Fibroblast of skin of back (primary cell): Measurements from ENCODE around the gene ASCC3.
A peak's percentile ranks its signal among the peaks of the same experiment; 100 is the strongest.

Source experiments
- DNase-seq: peaks from one replicate; pipeline ENCODE4 v3.0.0-alpha.2; 2013

The ASCC3 gene

GRCh38 chr6:100487638-100488037 lies 393.5 kb downstream of the ASCC3 start:
- no peak for DNase-seq

- no peak for DNase-seq
Measured at GRCh38 chr6:100485268-100485667, 395.9 kb downstream of the ASCC3 start.

- no peak for DNase-seq
Measured at GRCh38 chr6:100484474-100484873, 396.7 kb downstream of the ASCC3 start.

DNA sequence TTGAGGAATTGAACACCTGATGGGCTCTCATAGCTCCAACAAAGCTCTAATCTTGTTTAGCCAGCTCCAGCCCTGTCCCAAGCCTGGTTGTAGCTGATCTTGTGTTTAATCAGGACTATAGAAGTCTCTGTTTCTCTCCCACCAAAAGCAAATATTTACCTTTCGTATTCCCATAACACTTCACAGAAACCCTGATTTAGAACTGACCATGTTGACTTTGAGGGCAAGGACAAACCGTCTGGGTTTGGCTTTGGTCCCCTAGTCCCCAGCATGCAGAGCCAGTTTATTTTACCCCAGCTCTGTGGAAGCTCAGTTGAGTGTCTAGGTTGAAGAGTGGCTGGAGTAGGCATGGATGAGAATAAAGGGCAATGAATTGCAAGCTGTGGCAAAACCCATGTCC lies 398.4 kb downstream of the ASCC3 start:
- no peak for DNase-seq

GRCh38 chr6:100479179-100480035 lies 401.7 kb downstream of the ASCC3 start:
- peak; percentile 56 for DNase-seq

- peak; percentile 12 for DNase-seq
Measured at GRCh38 chr6:100475554-100476320, 405.4 kb downstream of the ASCC3 start.

DNA sequence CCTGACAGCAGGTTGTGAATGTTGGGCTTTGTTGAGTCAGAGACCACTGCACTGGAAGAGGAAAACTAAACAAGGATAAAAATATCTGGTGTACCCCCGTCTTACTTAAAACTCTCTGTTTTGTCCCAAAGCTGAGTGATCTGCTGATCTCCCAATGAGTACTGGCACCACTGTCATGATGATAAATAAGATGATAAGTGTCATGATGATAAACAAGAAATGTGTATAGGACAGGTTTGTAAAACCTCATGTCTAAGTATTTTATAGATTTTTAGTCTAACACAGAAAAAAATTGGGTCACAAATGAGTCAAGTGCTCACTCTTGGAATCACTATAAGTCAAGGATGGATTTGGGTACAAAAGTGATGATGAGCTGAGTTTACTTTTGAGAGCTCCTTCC lies 407.9 kb downstream of the ASCC3 start:
- DNase-seq = no peak

DNA sequence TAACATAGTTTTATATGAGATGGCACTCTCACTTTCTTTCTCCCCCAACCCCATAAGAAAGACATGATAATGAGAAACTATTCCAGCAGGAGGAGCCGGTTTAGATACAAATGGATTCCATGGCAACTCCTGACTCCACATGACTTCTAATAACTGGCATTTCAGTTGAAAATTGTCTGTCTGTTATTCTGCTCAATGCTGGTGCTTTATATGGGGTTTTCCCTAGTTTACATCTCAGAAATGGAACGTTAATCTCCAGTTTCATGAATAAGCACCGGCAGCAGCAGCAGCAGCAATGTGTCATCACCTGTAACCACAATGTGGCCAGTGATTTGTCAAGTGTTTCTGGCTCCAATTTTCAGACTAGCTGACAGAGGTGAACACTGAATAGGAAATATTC lies 408.5 kb downstream of the ASCC3 start:
- DNase-seq = peak; percentile 55

DNA sequence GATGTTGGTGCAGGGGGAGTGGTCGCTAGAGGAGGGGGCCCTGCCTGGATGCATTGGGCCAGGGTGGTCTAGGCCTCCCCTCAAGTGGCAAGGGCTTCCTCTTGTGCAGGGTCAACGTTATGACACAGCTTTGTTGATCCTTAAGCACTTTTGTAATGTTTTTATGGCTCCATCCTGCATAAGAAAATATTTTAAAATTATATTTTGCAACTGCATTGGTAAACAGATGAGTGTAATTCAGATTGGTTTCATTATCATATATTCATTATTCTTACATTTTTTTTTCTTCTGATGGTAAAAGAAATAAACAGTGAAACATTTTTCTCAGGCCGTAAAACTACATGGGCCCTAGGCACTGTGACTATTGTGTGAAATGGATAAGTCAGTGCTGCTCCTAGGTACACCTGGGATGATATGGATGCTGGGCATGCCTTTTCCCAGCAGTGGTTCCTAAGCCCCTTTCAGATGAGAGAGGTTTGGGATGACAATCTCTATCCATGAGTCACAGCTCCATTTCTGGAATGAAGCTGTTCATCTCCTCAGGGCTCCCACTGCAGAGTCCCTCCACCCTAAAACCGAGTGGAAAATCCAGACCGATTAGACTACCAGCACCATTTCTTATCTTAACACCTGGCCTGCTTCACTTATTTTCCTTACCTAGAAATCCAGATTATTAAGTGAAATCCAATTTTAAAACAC lies 410.6 kb downstream of the ASCC3 start:
- peak; percentile 44 for DNase-seq

DNA sequence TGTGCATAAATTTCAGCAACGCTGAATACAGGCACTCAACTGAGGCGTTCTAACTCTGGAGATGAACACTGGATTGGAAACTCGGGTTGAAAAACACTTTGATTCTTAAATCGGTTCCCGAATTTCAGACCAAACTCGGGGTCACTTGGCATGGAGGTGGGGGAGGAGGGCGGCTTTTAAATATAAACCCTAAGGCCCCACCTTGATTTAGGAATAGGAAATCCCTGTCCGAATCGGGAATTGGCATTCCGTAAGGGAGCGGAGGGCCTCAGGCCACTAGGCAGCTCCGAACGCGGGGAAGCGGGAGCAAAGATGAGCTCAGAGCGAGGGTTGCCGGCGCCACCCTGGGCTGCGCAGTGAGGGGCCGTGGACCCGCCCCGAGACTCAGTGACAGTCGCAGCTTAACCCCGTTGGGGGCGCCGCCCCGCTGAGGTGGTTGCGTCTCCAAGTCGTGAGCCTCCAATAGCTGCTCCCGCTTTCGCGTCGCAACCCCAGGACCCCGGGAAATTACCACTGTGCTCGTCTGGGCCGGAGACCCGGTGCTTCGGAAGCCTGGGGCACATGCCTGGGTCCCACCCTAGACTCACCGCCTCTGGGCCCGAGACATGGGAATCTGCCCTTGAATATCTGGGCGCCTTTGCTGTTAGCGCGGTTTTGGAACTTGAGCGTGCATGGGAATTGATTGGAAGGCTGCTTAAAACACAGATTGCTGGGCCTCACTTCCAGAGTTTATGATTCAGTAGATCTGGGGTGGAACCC lies 411.8 kb downstream of the ASCC3 start:
- no peak for DNase-seq

DNA sequence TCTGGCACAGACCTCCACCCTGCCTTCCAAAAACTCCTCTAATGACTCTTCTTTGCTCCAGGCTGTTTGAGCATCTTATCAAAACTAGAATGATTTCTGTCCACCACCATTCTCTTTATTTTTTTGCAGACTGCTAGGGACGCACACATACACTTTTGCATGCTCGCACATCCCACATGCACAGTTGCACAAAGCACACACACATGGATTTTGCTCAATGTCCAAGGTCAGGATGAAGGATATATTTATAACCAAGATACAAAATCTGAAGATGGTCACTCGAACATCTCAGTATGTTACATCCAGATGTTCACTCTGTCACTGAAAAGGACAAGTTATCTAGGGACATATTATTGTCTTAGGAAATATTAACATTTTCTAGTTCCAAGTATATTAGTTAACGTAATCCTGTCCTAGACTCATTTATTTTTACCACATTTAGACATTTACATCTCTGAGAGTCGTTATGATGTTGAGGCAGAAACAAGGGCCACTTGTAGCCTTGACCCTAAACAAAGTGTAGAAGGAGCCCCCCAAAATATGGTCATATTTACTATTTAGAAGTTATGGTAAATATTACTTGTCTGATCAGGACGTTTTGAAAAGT lies 413.0 kb downstream of the ASCC3 start:
- DNase-seq = no peak

DNA sequence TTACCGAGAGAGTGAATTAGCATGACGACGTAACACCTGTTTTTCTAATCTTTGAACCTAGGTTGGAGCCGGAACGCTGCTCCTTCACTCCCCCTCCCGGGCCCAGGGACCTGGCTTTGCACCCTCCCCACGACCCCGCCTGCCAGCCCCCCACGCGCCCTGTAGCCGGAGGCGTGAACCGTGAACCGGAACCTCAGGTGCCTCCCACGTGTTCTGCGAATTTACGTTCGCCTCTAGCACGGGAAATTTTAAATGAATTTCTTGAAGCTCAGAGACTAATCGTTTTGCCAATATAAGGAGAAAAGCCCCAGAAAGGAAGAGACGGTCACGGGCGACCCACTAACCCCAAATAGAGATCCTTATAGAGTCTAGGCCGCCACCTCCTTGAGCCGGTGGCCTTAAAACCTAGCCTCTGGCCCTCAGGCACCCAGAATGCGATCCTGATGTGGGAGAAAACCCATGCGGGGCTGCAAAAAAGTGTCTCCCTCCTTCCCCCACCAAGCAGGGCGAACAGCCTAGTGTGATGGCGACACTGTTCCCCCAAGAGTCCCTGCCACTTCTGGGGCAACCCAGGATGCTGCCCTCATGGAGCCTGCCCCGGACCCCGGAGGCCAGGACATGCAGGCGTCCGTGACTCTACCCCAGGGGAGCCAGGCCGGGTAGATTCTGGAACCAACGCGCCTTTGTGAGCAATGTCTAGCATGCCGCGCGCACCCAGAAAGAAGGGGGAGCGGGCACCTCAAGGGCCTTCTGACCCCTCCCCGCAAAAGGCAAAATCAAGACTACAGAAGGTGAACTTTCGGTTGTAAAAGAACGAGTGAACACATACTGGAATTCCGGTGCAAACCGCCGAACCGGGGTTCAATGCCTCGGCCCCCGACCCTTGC lies 413.8 kb downstream of the ASCC3 start:
- no peak for DNase-seq

DNA sequence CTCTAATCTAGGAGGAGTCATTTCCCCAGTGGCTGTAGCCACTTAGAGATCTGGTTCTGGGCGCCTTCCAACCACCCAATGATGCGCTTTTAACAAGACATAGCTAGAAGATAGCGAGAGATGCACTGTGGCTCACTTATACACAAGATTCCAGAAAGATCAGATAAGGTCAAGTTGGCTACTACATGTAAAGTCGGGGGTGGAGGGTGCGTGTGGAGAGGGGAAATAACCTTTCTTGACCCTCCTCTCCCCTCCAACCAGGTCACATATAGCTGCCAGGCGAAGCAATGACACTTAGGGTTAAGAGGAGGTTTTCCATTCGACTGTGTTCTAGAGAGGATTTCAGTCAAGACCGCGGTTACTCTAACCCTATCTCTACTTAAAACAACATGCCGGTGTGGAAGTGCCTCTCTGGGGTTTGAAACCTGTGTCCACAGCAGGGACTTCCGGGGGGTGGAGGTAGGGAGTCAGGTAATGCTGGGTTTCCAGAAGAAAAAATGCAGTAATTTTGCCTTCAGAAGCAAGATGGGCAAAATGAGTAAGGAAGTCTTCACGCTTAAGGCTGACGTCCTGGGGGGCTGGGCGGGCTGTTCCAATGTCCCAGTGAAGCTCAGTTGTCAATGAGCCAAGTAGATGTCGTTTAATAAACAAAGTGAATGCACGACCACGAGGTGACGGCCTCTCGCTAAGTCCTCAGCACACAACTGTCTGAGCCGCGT lies 414.6 kb downstream of the ASCC3 start:
- no peak for DNase-seq

DNA sequence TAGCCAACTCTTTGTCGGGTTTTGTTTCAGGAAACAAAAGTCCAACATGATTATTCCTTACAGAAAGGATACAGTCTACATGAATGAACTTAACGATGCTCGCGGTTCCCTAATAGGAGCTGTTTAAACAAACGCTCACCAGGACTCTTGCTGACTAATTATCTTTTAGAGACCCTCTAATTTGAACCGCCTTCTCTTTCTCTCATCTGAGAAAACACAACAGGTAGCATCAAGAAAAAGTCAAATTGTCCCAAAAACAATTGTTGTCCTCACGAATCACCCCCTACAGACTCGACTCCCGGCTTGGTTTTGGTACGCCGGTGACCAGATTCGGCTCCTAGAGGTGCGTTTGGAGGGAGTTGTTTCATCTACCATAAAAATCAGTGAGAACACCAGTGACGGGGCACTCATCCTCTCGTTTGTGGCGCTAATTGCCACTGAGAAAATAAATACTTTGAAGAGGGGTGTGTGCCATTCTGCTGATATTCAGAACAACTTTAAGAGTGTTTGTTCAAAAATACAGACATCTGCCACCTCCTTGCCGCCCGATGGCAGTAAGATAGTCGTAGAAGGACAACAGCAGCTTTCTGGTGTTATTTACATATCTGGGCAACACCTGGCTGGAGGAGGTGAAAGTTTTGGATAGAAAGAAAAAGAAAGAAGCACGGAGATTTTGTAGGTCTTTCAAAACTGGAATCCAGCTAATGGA lies 415.3 kb downstream of the ASCC3 start:
- DNase-seq = no peak

DNA sequence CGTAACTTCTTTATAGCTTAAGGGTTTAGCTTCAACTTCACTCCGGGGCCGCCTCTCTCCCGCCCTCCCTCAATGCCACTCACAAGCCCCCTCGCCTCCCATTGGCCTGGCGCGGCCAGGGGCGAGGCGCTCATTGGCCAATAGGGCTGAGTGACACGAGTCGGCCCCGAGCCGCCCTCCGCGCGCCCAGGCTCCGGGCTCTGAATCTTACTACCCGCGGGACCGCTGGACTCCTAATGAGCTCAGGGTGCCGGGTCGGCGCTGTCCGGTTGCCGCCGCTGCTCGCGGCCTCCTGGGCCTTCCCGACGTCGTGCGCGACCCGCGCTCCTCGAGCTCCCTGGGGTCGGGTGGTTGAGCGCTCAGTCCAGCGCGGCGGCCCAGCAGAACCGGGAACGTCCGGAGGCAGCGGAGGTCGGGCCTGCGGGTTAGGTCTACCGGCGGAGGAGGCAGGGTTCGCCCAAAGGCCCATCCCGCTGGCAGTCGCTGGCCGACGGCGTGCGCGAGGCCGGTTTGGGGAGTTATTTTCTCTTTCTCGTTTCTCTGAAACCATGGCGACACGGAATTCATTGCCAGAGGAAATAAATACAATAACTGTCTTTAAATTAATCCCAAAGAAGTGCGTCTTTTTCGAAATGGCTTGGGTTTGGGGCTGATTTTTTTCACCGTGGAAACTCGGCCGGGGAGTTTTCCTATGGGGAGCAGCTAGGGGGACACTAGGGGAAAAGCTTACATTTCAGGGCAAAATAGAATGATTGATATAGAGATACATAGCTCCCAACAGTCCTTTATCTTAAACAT lies 416.0 kb downstream of the ASCC3 start, which contains the start of gene SIM1:
Gene SIM1, minus strand, starts transcription at position 19 of the 798 bp plus-strand sequence. CDS start 1,453 bp downstream, outside the sequence.
- peak; percentile 97 for DNase-seq

DNA sequence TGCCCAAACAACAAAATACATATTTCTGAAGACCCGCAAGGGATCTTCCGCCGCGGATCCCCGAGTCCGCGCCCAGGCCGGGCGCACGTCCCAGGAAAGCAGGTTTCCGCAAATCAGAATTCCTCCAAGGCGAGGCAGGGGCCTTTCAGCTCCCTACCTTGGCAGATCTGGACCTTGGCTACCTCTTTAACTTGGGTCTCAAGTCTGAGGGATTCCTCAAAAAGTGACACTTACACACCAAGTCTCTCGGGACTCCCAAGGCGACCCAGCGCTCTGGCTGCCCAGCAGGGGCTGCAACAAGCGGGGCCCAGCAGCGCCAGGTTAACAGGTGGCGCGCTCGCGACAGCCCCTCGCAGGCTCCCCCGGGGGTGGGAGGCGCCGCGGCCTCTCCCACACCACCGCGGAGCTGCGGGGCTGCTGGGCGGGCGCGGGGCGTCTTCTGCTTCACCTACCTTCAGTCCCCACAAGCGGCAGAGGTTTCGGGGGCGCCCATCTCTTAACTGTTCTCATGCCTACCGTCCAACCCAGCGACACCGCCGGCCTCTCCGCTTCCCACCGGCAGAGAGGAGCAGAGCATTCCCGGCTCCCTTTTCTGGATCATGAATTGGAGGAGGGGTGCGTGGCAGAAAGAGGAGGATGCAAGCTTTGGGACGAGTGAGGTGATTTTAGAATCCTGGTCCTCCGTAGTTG lies 416.8 kb downstream of the ASCC3 start:
- DNase-seq = no peak

DNA sequence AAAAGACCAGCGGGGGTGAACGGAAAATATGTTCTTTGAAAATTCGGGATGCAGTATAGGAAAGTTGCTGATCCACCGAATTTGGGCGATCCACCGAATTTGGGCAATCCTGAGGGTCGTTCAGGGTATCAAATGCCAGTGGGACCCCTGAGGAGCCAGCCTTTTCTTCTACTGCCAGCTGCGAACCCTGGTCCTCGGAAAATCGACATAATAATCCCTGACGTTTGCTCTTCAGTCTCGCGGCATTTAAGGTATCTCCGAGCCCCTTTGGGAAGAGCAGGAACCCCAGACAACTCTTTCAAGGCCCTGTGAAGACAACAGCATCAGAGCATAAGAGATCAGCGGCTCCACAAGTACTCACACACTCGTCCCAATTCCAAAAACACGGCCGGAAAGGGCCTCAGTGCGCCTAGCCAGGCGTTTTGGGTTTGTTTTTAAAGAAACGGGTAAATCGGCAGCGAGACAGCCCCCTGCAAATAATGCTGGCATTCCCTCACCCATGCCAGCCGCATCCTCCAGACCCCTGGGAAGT lies 417.4 kb downstream of the ASCC3 start:
- DNase-seq = peak; percentile 48
